WTC11 (cell line): ENCODE measurements around the gene RCOR3. TPM values are rescaled to one million over a fixed set of nuclear protein-coding genes. Genes with fewer than 3 reads are reported as not detected.
A peak's percentile ranks its signal among the peaks of the same experiment; 100 is the strongest.

Experiments used
- ATAC-seq: fragments of 200-7000 bp; cut with Tn5 transposase; 2 replicates; pipeline ENCODE4 v1.10.0; 2021; ENCODE audit warnings: mild to moderate bottlenecking, moderate library complexity
- CTCF ChIA-PET: fragments of 300-600 bp; sonication (Branson Sonifier 250); formaldehyde crosslinking; loops from one replicate; lab custom pipeline; 2021; ENCODE audit warnings: antibody characterized with exemption; lab: Charles Lee
- POLR2A ChIA-PET: fragments of 350-600 bp; sonication (Branson Sonifier 250); formaldehyde crosslinking; loops from one replicate; lab custom pipeline; 2021; ENCODE audit warnings: antibody characterized with exemption; lab: Charles Lee
- DNase-seq: peaks from one replicate; pipeline ENCODE4 v3.0.0; 2021; ENCODE audit warnings: low spot score
- H3K27ac Mint-ChIP-seq: 2 replicates; pipeline ENCODE4 v1.8.0; 2021; ENCODE audit warnings: mixed read lengths
- H3K27me3 Mint-ChIP-seq: 2 replicates; pipeline ENCODE4 v1.8.0; 2021; ENCODE audit warnings: low read depth, mild to moderate bottlenecking, moderate library complexity, mixed read lengths
- H3K36me3 Mint-ChIP-seq: 2 replicates; pipeline ENCODE4 v1.8.0; 2021; ENCODE audit warnings: mixed read lengths
- H3K4me1 Mint-ChIP-seq: 2 replicates; pipeline ENCODE4 v1.8.0; 2022; ENCODE audit warnings: mixed read lengths
- H3K4me3 Mint-ChIP-seq: 2 replicates; pipeline ENCODE4 v1.8.0; 2021; ENCODE audit warnings: mild to moderate bottlenecking, moderate library complexity, mixed read lengths
- H3K9me3 Mint-ChIP-seq: 2 replicates; pipeline ENCODE4 v1.8.0; 2021; ENCODE audit warnings: mixed read lengths
- AR ChIP-seq: fragments of 250-450 bp; sonication (Bioruptor Pico); IDR thresholded peaks from 2 replicates; pipeline ENCODE4 v1.9.0; 2021; ENCODE audit warnings: mild to moderate bottlenecking
- CBFB ChIP-seq: sonication (generic); formaldehyde crosslinking; IDR thresholded peaks from 2 replicates; pipeline ENCODE4 v1.8.1; 2022; ENCODE audit warnings: mild to moderate bottlenecking, low read depth, missing genetic modification reagents
- CREB1 ChIP-seq: sonication (generic); formaldehyde crosslinking; IDR thresholded peaks from 2 replicates; pipeline ENCODE4 v1.8.0; 2023; ENCODE audit warnings: mild to moderate bottlenecking, missing genetic modification reagents
- E2F4 ChIP-seq: sonication (generic); formaldehyde crosslinking; IDR thresholded peaks from 2 replicates; pipeline ENCODE4 v1.8.1; 2022; ENCODE audit warnings: low read depth, mild to moderate bottlenecking, moderate library complexity, missing genetic modification reagents, borderline replicate concordance
- ERG ChIP-seq: fragments of 250-450 bp; sonication (Bioruptor Pico); IDR thresholded peaks from 2 replicates; pipeline ENCODE4 v1.8.0; 2021; ENCODE audit warnings: mild to moderate bottlenecking
- ETV6 ChIP-seq: sonication (generic); formaldehyde crosslinking; IDR thresholded peaks from 2 replicates; pipeline ENCODE4 v1.8.1; 2022; ENCODE audit warnings: mild to moderate bottlenecking, missing genetic modification reagents
- FOXK1 ChIP-seq: sonication (generic); formaldehyde crosslinking; IDR thresholded peaks from 2 replicates; pipeline ENCODE4 v1.8.0; 2022; ENCODE audit warnings: mild to moderate bottlenecking, moderate library complexity, missing genetic modification reagents
- GRHL2 ChIP-seq: fragments of 250-450 bp; sonication (Bioruptor Pico); IDR thresholded peaks from 2 replicates; pipeline ENCODE4 v1.8.0; 2022; ENCODE audit warnings: mild to moderate bottlenecking, moderate library complexity; ENCODE audit not compliant: insufficient replicate concordance, severe bottlenecking
- IRF1 ChIP-seq: sonication (generic); formaldehyde crosslinking; IDR thresholded peaks from 2 replicates; pipeline ENCODE4 v1.8.0; 2023; ENCODE audit warnings: missing genetic modification reagents
- MAX ChIP-seq: sonication (generic); formaldehyde crosslinking; IDR thresholded peaks from 2 replicates; pipeline ENCODE4 v1.8.0; 2022; ENCODE audit warnings: mild to moderate bottlenecking, missing genetic modification reagents
- PRRX2 ChIP-seq: fragments of 250-450 bp; sonication (Bioruptor Pico); IDR thresholded peaks from 2 replicates; pipeline ENCODE4 v1.8.0; 2021; ENCODE audit warnings: mild to moderate bottlenecking
- SMAD4 ChIP-seq: sonication (generic); formaldehyde crosslinking; IDR thresholded peaks from 2 replicates; pipeline ENCODE4 v1.8.0; 2022; ENCODE audit warnings: mild to moderate bottlenecking, missing genetic modification reagents
- SOX15 ChIP-seq: fragments of 250-450 bp; sonication (Bioruptor Pico); IDR thresholded peaks from 2 replicates; pipeline ENCODE4 v1.9.0; 2021; ENCODE audit warnings: mild to moderate bottlenecking
- SP1 ChIP-seq: sonication (generic); formaldehyde crosslinking; conservative IDR thresholded peaks from 2 replicates; pipeline ENCODE4 v1.8.1; 2022; ENCODE audit warnings: missing genetic modification reagents
- TEAD1 ChIP-seq: sonication (generic); formaldehyde crosslinking; IDR thresholded peaks from 2 replicates; pipeline ENCODE4 v1.8.0; 2022; ENCODE audit warnings: mild to moderate bottlenecking, missing genetic modification reagents
- ZMAT4 ChIP-seq: fragments of 250-450 bp; sonication (Bioruptor Pico); IDR thresholded peaks from 2 replicates; pipeline ENCODE4 v1.9.0; 2021; ENCODE audit warnings: mild to moderate bottlenecking
- ZNF121 ChIP-seq: sonication (generic); formaldehyde crosslinking; IDR thresholded peaks from 2 replicates; pipeline ENCODE4 v1.8.0; 2023; ENCODE audit warnings: missing genetic modification reagents
- ZNF232 ChIP-seq: sonication (generic); formaldehyde crosslinking; IDR thresholded peaks from 2 replicates; pipeline ENCODE4 v1.8.0; 2022; ENCODE audit warnings: mild to moderate bottlenecking, missing genetic modification reagents
- ZNF281 ChIP-seq: sonication (generic); formaldehyde crosslinking; IDR thresholded peaks from 2 replicates; pipeline ENCODE4 v1.8.0; 2023; ENCODE audit warnings: mild to moderate bottlenecking, missing genetic modification reagents
- ZNF317 ChIP-seq: sonication (generic); formaldehyde crosslinking; IDR thresholded peaks from 2 replicates; pipeline ENCODE4 v1.8.1; 2023; ENCODE audit warnings: low read depth, mild to moderate bottlenecking, moderate library complexity, missing genetic modification reagents, borderline replicate concordance
- ZNF396 ChIP-seq: fragments of 250-450 bp; sonication (Bioruptor Pico); IDR thresholded peaks from 2 replicates; pipeline ENCODE4 v1.8.0; 2021; ENCODE audit warnings: mild to moderate bottlenecking, moderate library complexity, borderline replicate concordance
- ZNF423 ChIP-seq: fragments of 250-450 bp; sonication (Bioruptor Pico); IDR thresholded peaks from 2 replicates; pipeline ENCODE4 v2.1.2; 2022; ENCODE audit warnings: mild to moderate bottlenecking, moderate library complexity
- ZNF425 ChIP-seq: fragments of 250-450 bp; sonication (Bioruptor Pico); conservative IDR thresholded peaks from 2 replicates; pipeline ENCODE4 v1.9.0; 2021; ENCODE audit warnings: mild to moderate bottlenecking
- ZSCAN18 ChIP-seq: fragments of 250-450 bp; sonication (Bioruptor Pico); IDR thresholded peaks from 2 replicates; pipeline ENCODE4 v2.1.2; 2022; ENCODE audit warnings: mild to moderate bottlenecking, moderate library complexity
- total RNA-seq: library from RNA; stranded (reverse); gene quantifications from 3 replicates; pipeline ENCODE4 v1.2.3, GENCODE V29; 2021

Gene RCOR3
- total RNA-seq, 1 experiment from 2014 or later: 35.9 TPM

DNA sequence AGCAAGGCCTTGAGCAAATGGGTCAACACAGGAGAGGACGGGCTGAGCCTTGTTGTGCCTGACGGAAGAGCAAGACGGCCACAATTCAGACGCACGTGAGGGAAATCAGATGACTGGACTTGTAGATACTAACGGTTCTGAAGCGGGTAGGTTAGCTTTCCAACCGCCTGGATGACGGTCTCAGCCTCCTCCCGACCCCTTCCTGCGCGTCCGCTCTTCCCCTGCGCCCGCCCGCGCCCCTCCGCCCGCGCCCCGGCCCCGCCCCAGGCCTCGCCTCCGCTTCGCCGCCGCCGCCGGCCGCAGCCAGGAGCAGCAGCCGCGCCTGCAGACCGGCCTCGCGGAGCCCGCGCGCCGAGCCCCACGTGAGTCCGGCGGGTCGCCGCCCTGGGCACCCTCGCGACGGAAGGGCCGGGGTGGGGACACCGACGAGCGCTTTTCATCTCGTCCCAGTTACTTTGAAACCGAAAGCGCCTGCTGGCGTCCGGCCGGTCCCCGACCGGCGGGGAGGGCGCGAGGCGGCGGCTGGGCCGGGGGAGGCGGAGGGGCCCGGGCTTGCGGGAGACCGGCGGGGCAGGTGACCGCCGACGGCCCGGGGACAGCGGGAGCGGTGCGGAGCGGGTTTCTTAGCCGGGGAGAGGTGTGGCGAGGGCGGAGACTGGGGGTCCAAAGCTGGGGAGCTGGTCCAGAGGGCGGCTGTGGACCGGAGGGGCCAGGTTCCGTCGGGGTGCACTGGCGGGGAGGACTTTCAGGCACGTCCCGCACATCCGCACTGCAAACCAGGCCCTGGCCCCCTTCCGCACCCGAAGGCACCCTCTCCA is 67.6 kb downstream of the RCOR3 start, which contains the start of gene TRAF5:
Gene TRAF5 (plus strand): TSS at position 306 of the 818 bp plus-strand sequence. CDS start 26,407 bp downstream, outside the sequence.
- no peaks in the 10 kb centered on the region for H3K36me3 Mint-ChIP-seq
- peaks cover 17% of the 10 kb centered on the region for H3K27me3 Mint-ChIP-seq
- ATAC-seq: peak; percentile 65
- no peaks in the 10 kb centered on the region for H3K9me3 Mint-ChIP-seq
- POLR2A ChIA-PET: interaction anchor here (0.9 to 1.2 kb wide), 2 partner anchors 13 to 252 kb away, joined by 3 read pairs; partner anchors contain the start of gene SLC30A1
- CTCF ChIA-PET: interaction anchor here (0.5 to 2.5 kb wide), 11 partner anchors 8 to 1110 kb away, joined by 3 to 14 read pairs (median 4); partner anchors contain the start of genes KCNH1 and RCOR3
- DNase-seq: peak; percentile 65
- no peak within 1 kb of the TSS for H3K27ac Mint-ChIP-seq
- H3K4me3 Mint-ChIP-seq: peak within 1 kb of the TSS; percentile 80
- H3K4me1 Mint-ChIP-seq: peaks cover 52% of the 10 kb centered on the region
- TF ChIP-seq PRRX2 (CRISPR knock-in tag): no peak
- TF ChIP-seq ZSCAN18 (CRISPR knock-in tag): no peak
- no peak for TF ChIP-seq AR (CRISPR knock-in tag)
- no peak for TF ChIP-seq E2F4 (CRISPR knock-in tag)
- 0 out of 2 replicates have a peak, but pooled peaks have one; percentile 18 for TF ChIP-seq ETV6 (CRISPR knock-in tag)
- TF ChIP-seq SOX15: no peak
- TF ChIP-seq ZNF425 (CRISPR knock-in tag): no peak
- no peak for TF ChIP-seq ZNF396
- TF ChIP-seq ZNF121: no peak
- TF ChIP-seq ZNF232: no peak
- TF ChIP-seq IRF1 (CRISPR knock-in tag): no peak
- TF ChIP-seq ZNF281 (CRISPR knock-in tag): no peak
- no peak for TF ChIP-seq ERG (CRISPR knock-in tag)
- TF ChIP-seq SMAD4: no peak
- no peak for TF ChIP-seq ZMAT4 (CRISPR knock-in tag)
- TF ChIP-seq CBFB: no peak
- TF ChIP-seq ZNF423 (CRISPR knock-in tag): no peak
- TF ChIP-seq CREB1 (CRISPR knock-in tag): no peak
- no peak for TF ChIP-seq GRHL2
- no peak for TF ChIP-seq MAX
- TF ChIP-seq TEAD1 (CRISPR knock-in tag): no peak
- TF ChIP-seq SP1 (CRISPR knock-in tag): 0 out of 2 replicates have a peak, but pooled peaks have one; percentile 40
- 0 out of 2 replicates have a peak, but pooled peaks have one; percentile 24 for TF ChIP-seq FOXK1 (CRISPR knock-in tag)
- peak; percentile 11; the same call in 1 of the 2 replicates for TF ChIP-seq ZNF317
